Embryonic facial prominence (tissue), 1 donor: ENCODE measurements around the gene MAP3K21.

Experiments used
- DNase-seq: peaks from one replicate; pipeline ENCODE4 v3.0.0-alpha.2; 2016; ENCODE audit errors: extremely low spot score

MAP3K21 gene

DNA sequence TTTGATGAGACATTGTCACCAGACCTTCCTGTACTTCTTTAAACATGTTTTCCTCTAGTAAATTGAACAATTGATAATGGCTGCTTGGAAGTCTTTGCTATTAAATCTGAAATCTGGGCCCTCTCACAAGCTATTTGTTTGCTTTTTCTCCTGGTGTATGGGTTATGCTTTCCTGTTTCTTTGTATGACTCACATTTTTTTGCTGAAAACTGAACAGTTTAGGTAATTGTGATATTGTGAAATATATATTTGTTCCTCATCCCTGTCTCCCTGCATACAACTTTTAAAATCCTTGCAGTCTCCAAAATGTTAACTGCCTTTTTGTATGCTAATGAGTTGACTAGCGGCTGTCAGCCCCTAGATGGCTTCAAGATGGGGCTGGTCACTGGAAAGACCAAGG is 61.6 kb downstream of the MAP3K21 start:
- no peak for DNase-seq

DNA sequence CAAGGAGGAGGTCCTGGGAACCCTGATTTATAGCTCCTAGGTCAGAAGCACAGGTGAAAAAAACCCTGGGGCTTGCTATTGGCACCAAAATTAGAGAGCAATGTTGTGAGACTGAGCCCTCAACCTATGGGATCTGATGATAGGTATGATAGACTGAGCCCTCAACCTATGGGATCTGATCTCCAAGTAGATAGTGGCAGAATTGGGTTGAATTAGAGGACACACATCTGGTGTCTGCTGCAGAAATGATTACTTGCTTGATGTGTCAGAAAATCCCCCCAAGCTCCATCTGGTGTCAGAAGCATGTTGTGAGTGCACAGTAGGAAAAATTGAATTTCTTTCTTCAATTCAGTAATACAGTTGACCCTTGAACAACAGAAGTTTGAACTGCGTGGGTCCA is 62.4 kb downstream of the MAP3K21 start:
- no peak for DNase-seq

DNA sequence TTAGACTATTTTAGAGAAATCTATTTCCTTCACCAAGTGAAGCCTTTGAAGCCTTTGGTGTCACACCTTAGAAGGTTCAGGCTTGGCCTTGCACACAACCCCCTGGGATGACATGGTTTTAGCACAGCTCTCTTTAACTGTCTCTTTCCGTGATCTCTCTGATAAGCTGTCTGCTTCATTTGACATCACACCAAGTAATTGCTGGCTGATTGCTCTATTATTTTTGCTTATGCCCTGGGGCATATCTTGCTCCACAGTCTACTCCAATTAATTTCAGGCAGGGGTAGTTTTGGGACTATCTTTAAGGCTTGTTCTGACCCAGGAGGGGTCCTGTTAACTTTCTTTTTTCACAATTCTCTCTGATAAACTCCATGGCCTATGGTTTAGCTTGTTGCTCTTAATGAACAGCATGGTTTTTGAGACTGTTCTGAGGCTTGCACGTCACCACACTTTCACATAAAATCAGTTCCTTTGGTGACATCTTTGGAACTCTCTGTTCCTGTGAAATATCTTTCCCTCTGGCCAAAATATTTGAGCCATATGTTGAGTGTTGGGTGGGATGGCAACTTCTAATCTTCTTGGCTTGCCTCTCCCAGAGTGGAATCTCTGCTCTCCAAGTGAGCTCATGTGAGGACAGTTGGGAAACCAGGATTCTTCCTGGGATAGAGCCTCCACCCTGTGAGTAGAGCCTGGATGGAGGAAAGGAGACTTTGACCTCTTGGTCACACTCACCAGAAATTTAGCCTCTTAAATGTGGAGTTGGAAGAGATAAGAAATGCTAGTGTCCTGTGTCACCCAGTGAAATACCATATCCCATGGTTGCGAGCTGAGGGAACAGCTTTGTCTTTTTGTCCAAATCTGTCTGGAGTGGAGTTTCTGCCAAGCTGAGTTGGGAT is 63.6 kb downstream of the MAP3K21 start:
- DNase-seq, result no peak

DNA sequence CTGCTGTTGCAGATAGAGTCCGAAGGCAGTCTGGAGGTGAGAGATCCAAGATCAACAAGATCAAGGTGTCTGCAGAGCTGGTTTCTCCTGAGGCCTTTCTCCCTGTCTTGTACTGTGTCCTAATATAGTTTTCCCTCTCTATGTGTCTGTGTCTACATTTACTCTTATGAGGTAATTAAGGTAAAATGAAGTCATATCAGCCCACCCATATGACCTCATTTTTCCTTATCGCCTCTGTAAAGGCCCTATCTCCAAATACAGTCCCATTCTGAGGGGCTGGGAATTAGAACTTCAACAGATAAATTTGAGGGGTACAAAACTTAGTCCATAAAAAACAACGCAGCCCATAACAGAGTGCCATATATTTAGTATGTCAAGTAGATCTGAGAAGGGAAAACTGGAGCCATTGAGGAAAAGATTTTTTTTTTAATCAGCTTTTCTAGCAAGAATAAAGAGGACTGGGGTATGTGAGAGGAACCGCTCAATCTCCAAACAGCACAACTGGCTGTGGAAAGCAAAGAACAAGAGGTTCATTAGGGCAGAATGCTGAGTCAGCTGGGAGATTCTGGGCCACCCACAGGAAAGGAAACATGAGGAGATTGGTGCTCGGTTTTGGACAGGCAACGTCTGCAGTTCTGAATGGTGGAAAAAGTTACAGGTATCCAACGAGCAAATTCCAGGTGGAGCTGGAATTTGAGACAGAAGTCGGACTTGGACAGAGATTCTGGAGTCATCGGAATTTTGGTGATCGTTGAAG is 65.7 kb downstream of the MAP3K21 start:
- no peak for DNase-seq

DNA sequence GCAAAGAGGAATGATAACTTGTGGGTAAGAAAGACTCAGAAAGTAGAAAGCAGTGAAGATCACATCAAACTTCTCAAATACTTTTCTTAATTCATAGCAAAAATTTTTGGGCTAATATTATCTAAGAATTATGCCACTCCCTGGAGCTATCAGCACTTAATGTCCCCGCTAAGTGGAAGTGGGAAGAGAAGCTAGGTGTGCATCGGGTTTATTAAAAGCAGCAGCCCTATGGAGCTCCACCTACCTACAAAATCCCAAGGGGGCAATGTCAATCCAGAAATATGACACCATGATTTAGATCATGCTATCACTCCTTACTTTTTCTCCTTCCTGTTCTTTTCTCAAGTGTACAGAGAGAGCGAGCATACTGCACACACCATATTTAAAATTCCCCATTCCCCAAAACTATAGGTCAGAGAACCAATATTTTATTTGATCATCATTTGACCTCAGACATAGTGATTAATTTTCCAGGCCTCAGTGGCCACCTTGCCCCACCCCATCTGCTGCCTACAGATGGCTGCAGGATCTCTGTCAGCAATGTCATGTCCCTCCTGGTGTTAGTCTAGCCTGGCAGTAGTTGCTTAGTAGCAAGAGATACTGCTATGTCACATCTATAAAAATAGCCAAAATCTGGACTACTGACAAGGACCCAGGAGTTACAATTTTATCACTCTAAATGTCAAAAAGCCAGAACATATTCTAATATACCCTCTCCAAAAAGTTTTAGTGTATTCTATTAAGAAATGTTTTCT is 66.6 kb downstream of the MAP3K21 start:
- DNase-seq, result no peak

DNA sequence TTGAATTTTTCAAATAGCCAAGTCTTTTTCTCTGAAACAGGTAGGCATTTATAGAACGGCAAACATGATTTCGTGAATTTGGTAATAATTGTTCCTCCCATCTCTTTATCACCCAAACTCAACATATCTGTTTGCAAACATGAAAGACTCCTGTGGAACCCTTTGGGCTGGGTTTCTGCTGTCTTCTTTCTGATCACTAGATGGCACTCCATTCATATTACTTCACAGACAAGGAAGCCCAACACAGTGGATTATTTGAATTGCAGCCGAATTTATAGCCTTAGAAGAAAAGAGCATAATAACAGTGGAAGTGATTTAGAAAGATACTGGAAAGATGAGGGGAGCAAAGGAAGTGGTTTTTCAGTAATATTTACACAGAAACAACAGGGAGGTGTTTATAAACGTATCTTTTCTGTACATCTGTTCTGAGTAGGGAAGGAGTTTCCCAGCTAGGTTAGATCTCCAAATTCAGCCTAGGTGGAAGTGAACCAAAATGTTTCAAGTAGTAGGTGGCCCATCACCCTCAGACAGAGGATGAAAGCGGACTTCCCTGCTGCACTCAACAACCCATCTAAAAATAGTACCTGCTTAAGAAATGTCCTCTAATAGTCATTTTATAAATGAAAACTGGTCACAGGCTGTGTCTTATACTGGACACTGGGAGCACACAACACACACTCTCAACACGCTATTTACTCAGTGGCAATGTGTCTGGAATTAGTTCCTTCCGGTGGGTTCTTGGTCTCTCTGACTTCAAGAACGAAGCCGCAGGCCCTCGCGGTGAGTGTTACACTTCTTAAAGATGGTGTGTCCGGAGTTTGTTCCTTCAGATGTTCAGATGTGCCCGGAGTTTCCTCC is 67.6 kb downstream of the MAP3K21 start:
- peak; percentile 67 for DNase-seq

DNA sequence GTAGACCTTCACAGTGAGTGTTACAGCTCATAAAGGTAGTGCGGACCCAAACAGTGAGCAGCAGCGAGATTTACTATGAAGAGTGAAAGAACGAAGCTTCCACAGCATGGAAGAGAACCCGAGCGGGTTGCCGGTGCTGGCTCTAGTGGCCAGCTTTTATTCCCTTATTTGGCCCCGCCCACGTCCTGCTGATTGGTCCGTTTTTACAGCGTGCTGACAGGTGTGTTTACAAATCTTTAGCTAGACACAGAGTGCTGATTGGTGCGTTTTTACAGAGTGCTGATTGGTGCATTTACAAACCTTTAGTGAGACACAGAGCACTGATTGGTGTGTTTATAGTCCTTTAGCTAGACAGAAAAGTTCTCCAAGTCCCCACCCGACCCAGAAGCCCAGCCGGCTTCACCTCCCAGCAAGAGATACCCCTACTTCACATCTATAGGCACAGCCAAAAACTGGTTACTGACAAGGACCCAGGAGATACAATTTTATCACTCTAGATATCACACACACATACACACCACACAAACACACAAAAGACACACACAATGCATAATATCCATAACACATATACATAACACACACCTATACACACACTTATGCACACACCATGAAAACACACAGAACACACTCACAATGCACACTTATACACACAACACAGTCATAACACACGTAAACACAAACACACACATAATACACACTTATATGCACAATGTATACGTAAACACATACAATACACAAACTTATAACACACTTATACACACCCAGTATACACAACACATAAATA is 68.5 kb downstream of the MAP3K21 start:
- no peak for DNase-seq

DNA sequence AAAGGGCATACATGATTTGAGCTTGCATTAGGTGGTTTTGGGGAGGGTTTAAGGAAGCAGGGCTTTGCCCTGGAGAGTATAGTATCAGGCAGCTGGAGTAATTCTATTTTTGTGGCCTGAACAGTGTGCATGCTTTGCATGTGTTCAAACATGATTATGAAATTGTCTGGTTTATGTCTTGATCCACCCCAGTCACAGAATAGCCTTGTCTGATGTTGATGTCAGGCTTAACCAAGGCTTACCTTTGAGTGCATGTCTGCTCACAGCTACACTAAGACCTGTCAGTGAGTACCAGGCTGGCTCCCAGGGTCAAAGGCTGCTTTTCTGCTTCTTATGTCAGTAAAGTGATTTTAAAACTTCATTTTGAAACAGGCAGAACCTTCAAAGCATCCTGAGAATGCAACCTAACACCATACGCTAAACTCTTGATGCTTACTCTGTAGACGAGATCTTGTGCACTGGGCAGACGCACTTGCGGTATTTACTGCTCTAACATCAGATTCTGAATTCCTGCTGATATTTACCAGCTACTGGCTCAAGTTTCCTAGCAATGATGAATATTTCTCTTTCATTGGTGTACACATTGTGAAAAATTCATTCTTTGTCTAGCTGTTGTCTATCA is 78.9 kb downstream of the MAP3K21 start:
- no peak for DNase-seq

DNA sequence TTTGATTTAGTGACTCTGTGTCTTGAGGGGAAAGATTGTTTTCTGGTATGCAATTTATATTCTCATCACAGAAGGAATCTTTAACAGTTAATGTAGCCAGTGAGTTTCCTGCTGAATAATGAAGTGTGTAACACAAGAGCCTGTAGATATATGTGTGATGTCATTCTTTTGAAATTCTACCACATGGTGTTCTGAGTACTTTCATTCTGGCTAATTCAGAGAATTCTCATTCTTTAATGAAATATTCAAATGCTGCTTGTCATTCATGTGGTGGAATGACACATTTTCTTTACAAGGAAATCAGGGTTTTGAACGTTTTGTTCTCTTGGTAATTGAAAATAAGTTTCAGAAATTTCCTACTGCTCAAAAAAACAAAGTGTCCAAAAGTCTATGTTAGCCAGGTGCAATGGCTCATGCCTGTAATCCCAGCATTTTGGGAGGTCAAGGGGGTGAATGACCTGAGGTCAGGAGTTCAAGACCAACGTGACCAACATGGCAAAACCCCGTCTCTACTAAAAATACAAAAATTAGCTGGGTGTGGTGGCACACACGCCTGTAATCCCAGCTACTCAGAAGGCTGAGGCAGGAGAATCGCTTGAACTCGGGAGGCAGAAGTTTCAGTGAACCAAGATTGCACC is 79.6 kb downstream of the MAP3K21 start:
- DNase-seq, result no peak

DNA sequence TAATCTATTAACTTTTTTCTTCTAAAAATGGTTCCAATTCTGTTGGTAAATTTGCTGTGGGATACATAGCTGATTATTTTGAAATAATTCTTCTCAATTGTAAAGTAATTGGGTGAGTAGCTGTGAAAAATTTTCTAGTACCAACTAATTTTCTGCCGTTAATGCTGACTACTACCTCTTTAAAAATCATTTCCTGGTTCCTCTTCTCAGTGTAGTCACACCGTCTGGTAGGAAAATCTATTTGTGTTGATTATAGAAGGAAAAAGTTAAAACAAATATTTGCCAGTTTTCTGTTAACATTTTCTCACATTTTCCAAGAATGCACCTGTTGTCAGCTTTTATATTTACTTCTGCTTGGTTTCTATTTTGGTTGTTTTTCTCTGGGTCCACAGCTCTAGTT is 82.0 kb downstream of the MAP3K21 start:
- DNase-seq, result no peak

DNA sequence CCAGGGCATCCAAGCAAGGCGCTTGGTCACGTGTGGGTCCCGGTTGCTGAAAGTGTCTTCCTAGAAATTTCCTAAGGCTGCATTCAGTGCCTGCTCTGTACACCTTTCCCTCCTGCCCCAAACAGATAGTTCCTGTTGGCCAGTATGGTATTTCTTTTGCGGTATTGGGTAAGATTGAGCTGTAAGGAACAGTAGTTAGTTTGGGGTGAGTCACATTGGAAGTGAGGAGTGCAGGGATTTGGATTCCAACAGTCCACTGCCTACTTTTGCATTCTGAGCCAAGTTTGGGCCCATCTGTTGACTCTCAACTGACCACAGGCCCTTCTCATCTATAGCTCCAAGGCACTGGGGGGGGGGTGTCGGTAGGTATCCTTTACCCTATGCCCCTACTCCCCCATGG is 83.4 kb downstream of the MAP3K21 start:
- DNase-seq, result no peak

DNA sequence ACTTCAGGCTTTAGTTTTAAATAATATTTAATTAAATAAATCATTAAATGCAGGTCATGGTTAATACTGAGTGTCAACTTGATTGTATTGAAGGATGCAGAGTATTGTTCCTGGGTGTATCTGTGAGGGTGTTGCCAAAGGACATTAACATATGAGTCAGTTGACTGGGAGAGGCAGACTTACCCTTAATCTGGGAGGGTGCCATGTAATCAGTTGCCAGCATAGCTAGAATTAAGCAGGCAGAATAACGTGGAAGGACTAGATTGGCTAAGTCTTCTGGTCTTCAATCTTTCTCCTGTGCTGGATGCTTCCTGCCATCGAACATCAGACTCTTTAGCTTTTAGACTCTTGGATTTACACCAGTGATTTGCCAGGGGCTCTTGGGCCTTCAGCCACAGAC is 85.3 kb downstream of the MAP3K21 start:
- DNase-seq, result no peak

DNA sequence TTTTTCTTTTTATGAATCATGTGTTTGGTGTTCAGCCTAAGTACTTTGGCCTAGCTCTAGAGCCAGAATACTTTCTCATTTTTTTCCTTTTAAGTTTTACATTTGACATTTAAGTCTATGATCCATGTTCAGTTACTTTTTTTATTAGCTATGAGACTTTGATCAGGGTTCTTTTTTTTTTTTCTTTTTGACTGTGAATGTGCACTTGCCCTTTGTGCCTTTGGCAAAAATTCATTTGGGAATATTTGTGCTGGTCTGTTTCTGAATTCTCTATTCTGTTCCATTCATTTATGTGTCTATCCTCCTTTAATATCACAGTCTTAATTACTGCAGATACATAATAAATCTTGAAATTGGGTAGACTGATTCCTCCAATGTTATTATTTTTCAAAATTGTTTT is 93.8 kb downstream of the MAP3K21 start:
- DNase-seq, result no peak

DNA sequence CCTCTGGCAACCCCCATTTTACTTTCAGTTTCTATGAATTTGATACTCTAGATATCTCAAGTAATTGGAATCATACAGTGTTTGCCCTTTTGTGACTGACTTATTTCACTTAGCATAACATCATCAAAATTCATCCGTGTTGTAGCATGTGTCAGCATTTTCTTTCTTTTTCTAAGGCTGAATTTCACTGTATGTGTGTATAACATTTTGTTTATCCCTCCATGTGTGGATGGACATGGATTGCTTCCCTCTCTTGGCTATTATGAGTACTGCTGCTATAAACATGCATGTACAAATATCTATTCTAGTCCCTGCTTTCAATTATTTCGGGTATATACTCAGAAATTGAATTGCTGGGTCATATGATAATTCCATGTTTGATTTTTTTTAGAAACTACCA is 97.3 kb downstream of the MAP3K21 start:
- DNase-seq, result no peak

DNA sequence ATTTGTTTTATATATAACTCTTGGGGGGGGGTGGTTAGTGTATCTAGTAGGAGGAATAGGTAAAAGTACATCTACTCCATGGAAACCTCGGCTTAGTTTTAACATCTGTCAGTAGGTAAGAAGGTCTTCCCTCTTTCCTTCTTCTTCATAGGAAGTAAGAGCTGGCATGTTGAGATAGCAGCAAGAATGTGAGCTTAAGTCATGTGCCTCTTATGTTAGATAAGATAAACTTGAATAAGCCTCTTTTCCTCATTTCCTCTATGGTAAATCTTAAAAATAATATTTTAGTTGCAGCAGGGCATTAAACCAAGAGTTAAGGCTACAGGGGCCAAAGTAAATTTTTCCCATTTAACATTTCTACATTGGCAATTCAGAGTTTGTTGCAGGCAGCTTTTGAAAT is 100.4 kb downstream of the MAP3K21 start:
- no peak for DNase-seq

DNA sequence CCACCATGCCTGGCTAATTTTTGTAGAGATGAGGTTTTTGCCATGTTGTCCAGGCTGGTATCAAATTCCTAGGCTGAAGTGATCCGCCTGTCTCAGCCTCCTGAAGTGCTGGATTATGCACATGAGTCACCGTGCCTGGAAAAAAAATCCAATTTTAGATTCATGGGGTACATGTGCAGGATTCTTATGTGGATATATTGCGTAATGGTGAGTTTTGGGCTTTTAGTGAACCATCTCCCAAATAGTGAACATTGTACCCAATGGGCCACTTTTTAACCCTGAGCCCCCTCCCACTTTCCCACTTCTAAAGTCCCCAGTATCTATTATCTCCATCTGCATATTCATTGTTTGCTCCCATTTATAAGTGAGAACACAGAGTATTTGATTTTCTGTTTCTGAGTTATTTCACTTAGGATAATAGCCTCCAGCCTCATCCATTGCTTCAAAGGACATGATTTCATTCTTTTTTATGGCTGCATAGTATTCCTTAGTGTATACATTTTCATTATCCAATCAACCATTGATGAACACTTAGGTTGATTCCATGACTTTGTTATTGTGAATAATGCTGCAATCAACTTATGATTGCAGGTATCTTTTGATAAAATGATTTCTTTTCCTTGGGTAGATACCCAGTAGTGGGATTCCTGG is 104.4 kb downstream of the MAP3K21 start:
- no peak for DNase-seq

DNA sequence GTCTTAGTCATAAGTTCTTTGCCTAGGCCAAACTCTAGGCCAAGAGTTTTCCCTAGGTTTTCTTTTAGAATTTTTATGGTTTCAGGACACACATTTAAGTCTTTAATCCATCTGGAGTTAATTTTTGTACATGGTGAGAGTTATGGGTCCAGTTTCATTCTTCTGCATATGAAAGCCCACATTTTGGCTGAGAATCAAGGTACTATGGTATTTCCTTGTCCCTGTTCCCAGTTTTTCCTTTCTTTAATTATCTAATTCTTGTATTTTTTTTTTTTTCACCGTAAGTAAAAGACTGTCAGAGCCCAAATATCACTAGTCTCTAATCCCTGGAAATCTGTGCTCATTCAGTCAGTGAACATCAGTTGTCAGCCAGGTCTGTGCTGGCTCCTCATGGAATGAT is 105.4 kb downstream of the MAP3K21 start:
- no peak for DNase-seq

DNA sequence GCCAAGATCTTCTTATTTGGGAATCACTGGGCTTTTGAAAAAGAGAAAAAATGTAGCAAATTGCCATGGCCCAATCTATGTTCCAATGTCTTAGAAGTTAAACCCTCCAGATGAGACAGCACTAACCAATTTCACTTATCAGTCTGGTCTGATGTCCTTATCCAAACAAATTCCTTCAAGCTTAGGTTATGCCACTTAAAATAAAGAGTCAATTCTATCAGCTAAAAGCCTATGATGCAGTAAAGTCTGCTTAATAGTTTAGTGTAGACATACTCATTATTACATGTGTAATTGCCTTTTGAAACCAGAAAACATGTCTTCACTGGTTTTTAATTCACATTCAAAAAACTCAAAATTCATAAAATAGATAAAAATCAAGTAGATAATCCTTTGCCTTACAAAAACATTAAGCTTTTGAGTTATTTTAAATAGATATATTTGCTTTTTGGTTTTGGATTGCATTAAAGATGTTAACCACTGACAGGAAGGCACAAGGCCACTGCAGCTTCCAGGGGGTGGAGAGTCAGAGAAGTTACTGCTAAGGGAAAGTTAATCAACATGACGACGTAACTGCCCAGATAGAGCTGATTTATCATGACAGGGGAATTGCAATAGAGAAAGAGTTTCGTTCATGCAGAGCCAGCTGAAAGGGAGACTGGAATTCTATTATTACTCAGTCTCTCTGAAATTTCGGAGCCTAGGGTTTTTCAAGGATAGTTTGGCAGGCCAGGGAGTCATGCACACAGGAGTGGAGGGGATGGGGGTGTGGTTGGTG is 106.1 kb downstream of the MAP3K21 start:
- no peak for DNase-seq
